HG03520 (cell line): ENCODE data around the gene ASPA.

ENCODE experiments used
- ATAC-seq: cut with Tn5 transposase; IDR thresholded peaks from one replicate; pipeline ENCODE4 v1.9.1; 2021; ENCODE audit warnings: mild to moderate bottlenecking, moderate library complexity; ENCODE audit not compliant: unreplicated experiment

The ASPA gene

DNA sequence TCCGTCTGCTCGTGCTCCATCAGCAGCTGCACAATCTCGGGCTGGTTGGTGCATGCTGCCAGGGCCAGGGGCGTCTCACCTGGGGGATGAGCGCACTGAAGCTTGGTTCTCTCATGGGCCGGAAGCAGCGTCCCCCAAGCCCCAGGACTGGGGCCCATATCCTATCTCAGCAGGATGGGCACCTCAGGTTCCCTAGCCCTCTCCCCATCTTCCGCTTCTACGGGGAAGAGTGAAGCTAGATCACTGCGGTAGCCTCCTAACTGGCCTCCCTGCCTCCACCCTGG lies 57.0 kb downstream of the ASPA start:
- no peak for ATAC-seq

DNA sequence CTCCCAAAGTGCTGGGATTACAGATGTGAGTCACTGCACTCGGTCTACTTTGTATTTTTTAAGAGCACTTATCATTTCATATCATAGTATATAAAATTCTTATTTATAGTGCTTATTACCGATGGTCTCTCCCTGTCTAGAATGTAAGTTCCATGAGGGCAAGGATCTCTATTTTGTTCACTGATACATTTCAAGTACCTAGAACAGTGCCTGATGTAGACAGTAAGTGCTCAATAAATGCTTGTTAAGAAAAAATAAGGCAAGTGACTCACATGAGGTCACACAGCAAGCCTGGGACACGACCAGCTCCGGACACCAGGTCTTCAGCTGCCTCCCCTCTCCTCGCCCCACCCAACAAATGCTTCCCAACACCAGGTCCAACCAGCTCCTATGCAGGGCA lies 58.0 kb downstream of the ASPA start:
- ATAC-seq: no peak

GRCh38 chr17:3534881-3535252 lies 59.1 kb downstream of the ASPA start:
- no peak for ATAC-seq

GRCh38 chr17:3535253-3535995 lies 59.6 kb downstream of the ASPA start:
- no peak for ATAC-seq

DNA sequence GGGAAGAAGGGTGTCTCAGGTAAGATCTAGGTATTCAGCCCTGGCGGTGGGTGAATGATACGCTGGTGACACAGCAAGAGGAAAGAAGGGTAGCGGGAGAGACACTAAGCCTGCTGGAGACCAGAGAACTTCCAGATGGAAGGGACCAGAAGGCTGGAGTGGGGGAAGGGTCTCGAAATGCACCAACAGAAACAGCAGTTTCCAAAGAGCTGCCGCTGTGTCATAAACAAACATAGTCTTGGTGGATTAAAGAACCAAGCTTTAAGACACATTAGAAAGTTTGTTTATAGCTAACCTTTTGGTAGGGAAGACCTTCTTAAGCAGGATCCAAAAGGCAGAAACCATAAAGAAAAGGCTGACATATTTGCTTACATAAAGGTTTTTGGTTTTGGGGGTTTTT lies 60.9 kb downstream of the ASPA start:
- no peak for ATAC-seq

DNA sequence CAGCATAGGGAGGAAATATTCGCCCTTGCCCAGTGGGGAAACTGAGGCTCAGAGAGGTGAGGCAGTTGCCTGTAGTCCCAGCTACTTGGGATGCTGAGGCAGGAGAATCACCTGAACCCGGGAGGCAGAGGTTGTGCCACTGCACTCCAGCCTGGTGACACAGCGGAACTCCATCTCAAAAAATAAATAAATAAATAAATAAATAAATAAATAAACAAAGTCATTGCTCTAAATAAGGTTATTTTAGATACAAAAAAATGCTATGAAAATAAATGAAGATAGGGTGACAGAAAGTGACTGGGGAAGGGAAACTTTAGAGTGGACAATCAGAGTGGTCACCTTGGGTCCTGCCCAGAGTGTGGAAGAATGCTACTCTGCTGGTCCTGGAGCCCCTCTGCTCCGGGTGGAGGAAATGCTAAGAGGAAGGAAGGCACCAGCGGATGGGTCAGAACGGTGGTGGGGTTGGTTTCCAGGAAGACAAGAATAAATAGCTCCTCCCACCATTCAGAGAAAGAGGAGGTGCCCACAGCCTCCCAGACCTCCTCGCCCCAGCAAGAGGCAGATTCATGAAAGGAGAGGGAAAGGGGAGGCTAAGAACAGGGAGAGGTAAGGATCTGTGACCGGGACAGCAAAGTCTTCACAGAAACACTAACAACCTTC lies 64.2 kb downstream of the ASPA start:
- ATAC-seq: no peak

DNA sequence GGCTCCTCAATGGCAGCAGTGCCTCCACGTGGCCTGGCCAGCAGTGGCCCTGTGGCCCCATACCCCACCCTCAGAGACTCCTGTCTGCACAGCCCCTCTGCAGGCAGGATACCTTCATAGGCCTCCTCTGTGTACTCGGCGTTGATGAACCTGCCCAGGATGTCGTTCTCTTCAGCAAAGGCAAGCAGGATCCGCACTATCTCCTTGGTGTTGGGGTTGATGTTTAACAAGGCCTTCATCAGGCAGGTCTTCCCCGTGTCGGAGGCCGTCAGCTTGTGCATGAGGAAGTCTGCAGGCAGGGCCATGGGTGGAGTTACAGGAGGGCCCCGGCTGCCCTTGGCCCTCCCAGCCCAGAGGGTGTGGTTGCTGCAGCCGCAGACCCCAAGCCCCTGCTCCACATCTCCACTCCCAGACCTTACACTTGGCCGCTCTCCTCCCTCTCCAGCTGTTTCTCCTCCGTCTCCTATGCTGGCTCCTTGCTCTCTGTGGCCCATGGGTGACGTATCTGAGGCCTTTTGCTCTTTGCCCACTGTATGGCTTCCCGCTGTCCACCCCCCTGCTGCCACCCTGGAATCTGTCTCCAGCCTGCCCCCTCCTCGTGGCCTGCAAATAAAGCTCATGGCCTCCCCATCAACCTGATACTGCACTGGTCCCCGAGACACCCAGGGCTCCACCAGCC lies 66.8 kb downstream of the ASPA start:
- ATAC-seq: no peak

GRCh38 chr17:3543453-3543852 lies 67.7 kb downstream of the ASPA start:
- no peak for ATAC-seq

DNA sequence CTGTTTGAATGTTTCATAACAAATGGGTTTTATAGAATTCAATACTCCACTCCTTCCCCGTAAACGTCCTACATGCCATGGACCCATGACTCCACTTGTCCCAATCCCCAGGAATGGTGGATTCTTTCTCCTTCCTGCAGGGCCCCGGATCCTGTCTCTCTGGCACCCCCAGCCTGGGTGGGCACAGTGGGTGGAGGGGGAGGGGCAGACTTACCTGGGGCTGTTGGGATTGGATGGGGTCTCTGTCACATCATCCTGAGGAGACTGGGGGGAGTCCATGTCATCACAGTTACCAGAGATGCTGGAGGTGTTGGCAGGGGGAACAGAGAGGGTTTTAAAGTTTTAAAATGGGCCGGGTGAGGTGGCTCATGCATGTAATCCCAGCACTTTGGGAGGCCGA lies 68.6 kb downstream of the ASPA start:
- no peak for ATAC-seq

DNA sequence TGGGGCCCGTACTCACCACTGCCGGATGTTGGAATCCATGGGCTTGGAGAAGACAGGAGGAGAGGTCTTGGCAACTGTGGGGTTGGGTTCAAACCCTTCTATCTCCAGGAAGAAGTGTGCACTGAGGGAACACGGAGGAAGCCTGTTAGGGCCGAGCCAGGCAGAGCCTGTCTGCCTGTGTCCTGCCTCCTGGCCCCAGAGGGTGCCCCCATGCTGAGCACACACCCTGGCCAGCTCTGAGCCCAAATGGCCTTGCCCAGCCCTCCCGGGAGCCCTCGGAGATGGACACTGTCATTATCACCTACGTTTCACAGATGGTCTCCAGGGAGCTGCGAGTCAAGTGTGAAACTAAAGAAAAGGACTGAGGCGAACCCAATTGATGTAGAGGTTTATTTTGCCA lies 69.4 kb downstream of the ASPA start:
- no peak for ATAC-seq

DNA sequence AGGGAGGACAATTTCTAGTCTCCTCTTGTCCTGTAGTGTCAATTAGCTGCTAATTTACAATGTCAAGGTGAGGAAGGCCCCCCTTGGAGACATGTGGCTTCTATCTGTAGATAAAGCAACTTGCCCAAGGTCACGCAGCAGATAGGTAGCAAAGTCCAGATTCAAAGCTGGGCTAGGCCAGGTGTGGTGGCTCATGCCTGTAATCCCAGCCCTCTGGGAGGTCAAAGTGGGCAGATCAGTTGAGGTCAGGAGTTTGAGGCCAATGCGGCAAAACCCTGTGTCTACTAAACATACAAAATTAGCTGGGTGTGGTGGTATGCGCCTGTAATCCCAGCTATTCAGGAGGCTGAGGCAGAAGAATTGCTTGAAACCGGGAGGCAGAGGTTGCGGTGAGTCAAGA lies 70.7 kb downstream of the ASPA start:
- ATAC-seq: no peak

DNA sequence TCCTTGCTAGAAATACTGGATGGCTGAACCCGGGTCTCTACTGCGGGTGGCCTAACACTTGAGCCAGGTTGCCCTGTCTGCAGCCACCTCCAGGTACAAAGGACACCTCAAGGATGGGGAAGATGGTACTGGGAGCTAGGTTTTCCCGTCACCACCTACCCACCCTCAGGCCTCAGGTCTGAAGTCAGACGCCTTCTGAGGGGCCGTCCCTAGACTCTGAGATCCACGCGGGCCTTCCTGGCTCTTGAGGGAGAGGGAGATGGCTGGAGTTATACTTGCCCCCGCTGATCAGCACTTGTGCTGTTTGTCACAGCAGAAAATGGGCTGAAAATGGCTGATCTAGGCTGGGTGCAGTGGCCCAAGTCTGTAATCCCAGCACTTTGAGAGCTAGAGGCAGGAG lies 71.2 kb downstream of the ASPA start:
- no peak for ATAC-seq

- ATAC-seq: no peak
Measured at GRCh38 chr17:3547628-3548027, 71.8 kb downstream of the ASPA start.

DNA sequence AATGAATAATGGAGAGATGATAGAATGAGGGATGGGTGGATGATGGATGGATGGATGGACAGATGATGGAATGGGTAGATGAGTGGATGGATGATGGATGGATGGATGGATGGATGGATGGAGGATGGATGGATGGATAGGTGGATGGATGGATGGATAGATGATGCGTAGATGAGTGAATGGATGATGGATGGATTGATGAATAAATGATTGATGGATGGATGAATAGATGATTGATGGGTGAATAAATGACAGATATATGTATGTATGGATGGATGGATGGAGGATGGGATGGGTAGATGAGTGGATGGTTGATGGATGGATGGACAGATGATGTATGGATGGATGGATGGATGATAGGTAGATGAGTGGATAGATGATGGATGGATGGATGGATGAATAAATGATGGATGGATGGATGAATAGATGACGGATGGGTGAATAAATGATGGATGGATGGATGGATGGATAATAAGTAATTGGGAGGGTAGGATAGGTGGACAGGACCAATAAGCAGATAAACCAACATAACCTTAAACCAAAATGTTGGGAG lies 73.9 kb downstream of the ASPA start:
- no peak for ATAC-seq

DNA sequence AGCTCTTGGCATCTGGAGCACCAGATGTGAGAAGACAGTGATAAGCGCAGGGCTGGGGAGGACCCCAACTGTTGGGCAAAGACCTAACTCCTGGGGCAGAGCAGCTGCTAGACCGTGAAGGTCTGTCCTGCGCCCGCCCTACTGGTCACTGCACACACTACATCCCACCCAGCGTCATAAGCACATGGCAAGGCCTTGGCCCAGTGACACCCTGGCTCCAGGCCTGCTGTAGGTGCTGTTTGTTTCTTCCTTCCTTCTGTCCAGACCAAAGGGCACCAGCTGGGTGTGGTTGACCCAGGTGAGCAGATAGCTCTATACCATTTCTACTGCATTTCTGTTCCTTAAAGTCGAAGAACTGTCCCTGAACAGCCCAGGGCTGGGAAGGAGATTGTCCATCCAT lies 75.4 kb downstream of the ASPA start:
- no peak for ATAC-seq

GRCh38 chr17:3552916-3553315 lies 77.1 kb downstream of the ASPA start:
- ATAC-seq: no peak
